Stimulated activated CD4-positive, alpha-beta T cell treated with anti-CD3 and anti-CD28 coated beads, Interleukin-12 subunit alpha, Interleukin-12 subunit beta, amount 100 ng/mL, for 48 hours (primary cell): ENCODE measurements around the gene MCM3AP.
"Not testable (repeated sequence)": the region's sequence is repeated elsewhere in the genome, so short reads cannot be mapped to it uniquely, and the experiment has no call there.

Experiments
- DNase-seq, 3 donors: peaks; one replicate each; pipeline ENCODE4 v3.0.0-alpha.2; 2020; ENCODE audit warnings: low read depth in 2 of 3, low spot score in 1 of 3

The MCM3AP gene

DNA sequence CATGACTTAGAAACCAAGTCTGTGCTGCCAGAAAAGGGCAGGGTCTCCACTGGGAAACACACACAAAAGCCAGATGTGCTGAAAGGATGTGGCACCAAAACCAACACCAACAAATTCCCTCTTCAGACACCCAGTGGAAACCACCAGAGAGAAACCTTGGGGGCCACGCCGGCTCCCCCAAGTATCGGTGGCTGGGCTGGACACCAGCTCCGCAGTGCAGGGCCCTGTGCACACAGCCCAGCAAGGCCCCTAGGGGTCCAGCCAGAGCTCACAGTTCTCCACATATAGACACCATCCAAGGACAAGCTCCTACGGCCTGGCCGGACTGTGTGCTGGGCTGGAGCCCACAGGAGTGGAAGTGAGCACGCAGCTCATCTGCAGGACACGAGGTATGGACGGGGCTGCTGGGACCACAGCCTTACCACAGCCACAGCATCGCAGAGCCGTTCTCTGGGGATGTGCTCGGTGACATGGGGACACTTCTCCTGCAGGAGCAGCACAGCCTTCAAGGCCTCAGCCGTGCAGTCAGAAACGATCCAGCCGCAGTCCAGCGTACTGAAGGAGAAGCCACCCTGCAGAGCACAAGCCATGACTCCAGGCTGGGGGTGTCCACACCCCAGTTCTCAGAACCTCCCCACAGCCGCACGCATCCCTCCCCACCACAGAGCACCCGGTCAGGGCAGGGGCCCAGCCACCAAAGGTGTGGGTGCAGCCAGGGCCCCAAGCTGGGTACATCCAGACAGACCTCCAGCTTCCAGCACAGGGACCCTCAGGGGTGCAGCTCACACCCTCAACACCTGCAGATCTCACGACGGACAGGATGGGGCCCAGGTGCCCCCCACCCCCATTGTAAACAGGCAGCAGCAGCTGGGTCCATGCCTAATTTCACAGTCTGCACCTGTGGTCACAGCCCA lies 78.1 kb downstream of the MCM3AP start:
- no peak for DNase-seq

DNA sequence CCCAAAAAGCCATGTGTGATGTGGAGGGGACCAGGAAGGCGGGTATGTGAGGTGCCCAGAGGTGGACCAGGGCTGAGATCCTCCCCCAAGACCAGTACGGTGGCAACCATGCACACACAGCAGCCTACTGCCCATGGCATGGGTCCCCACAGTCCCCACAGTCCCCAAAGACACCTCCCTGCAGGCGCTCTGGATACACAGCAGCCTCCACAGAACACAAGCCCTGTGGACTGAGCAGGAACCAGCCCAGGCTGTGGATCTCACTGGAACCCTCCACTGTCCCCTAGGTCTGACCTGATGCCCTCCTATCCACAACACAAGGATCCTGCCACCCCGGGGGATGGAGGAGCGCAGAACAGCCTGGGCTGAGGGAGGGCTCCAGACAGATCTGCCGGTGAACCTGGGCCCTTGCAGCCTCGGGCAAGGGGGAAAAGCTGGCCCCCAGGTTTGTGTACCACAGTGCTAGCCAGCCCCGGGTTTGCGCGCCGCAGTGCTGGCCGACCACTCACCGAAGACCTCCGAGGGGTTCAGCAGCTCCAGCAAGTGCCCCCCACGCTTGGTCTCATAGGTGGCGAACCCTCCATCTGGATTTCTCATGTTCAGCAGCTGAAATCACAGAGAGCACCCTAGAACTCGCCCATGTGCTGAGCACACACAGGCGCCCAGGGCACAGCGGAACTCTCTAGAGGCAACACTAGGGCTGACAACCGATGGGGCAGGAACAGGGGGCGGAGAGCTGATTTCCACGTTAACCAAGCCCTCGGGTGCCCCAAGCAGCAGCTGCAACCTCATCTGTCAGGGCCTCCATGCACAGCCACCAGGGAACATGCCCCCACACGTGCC lies 79.0 kb downstream of the MCM3AP start:
- DNase-seq, result no peak

DNA sequence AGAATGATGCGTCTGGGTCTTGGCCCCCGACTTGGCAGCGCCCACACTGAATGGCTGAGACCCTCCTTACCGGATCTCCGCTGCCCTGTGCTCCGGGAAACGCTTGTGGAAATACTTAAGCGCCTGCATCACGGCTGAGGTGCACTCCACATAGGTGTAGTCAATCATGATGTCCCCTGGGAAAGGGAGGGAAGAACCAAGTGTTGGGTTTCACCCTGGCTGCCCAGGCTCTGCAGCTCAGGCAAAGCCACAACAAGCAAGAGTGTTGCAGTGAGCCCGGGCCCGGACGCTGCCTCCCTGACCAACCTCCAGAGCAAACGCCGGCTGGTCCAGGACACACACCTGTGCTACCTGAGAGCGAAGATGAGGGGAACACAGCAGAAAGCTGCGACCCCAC lies 79.6 kb downstream of the MCM3AP start:
- DNase-seq, result no peak

DNA sequence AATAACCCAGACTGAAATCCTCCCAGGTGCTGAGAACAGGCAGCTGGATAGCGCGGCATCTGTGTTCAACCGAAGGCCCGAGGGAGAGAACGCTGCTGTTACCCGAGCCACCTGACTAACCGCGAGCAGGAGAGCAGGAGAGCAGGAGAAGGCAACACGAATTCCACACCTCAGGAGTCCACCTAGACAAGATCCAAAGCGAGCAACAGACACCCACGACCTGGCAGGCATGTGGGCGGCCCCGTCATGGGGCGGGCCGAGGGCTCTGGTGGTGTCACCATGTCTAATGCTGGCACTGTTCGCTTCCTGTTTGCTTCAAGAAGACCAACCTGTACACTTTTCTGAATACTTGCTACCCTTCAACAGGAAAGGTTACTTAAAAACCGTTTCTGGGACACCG lies 80.2 kb downstream of the MCM3AP start:
- no peak for DNase-seq

DNA sequence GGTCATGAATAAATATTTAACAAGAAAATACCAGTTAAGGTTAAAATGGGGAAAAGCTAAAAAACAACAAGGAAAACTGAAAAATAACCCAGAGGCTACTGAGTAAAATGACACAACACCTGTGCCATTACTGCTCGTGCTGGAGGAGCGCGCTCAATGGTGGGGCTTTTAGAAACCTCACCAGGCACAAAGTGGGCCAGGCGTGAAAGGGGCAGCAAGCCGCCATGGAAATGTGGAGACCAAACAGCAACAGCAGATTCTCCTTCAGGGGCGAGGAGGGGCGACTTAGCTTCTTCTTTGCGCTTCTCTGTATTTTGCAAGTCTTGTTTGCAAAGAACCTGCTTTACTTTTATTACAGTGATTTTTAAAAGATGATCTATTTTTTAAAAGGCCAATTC lies 82.2 kb downstream of the MCM3AP start:
- DNase-seq, result no peak

DNA sequence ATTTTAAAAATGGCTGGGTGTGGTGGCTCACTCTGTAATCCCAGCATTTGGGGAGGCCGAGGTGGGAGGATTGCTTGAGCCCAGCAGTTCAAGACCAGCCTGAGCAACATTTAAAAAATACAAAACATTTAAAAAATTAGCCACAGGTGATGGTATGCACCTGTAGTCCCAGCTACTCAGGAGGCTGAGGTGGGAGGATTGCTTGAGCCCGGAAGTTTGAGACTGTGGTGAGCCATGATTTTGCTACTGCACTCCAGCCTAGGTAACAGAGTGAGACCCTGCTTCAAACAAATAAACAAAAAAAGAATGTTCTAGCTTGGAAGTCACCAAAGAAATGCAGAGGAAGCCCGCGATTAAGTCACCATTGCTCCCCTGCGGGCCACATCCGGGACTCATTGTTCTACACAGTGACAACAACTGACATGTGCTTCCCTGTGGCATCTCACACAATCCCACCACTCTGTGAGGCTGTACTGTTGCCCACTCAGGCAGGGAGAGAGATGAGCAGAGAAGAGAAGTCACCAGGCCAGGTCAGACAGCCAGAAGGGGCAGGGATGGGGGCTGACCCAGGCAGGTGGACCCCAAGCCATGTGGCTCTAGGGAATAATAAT lies 82.7 kb downstream of the MCM3AP start:
- DNase-seq, result no peak

DNA sequence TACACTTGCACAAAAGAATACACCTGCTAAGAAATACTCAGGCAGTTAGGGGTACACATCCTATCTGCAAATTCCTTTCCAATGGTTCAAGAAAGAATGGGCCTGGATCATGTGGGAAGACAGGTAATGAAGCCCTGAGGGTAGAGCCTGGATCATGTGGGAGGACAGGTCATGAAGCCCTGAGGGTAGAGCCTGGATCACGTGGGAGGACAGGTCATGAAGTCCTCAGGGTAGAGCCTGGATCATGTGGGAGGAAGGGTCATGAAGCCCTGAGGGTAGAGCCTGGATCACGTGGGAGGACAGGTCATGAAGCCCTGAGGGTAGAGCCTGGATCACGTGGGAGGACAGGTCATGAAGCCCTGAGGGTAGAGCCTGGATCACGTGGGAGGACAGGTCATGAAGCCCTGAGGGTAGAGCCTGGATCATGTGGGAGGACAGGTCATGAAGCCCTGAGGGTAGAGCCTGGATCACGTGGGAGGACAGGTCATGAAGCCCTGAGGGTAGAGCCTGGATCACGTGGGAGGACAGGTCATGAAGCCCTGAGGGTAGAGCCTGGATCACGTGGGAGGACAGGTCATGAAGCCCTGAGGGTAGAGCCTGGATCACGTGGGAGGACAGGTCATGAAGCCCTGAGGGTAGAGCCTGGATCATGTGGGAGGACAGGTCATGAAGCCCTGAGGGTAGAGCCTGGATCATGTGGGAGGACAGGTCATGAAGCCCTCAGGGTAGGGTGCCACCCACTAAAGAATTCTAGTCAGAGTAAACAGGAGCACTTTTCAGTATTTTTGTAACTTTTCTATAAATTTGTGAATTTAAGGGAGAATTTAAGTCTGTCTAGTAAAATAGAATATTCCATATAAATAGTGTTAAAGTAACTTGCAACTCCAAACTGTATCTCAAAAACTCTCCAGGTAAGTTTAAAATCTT lies 84.3 kb downstream of the MCM3AP start:
- not testable (repeated sequence) for DNase-seq

DNA sequence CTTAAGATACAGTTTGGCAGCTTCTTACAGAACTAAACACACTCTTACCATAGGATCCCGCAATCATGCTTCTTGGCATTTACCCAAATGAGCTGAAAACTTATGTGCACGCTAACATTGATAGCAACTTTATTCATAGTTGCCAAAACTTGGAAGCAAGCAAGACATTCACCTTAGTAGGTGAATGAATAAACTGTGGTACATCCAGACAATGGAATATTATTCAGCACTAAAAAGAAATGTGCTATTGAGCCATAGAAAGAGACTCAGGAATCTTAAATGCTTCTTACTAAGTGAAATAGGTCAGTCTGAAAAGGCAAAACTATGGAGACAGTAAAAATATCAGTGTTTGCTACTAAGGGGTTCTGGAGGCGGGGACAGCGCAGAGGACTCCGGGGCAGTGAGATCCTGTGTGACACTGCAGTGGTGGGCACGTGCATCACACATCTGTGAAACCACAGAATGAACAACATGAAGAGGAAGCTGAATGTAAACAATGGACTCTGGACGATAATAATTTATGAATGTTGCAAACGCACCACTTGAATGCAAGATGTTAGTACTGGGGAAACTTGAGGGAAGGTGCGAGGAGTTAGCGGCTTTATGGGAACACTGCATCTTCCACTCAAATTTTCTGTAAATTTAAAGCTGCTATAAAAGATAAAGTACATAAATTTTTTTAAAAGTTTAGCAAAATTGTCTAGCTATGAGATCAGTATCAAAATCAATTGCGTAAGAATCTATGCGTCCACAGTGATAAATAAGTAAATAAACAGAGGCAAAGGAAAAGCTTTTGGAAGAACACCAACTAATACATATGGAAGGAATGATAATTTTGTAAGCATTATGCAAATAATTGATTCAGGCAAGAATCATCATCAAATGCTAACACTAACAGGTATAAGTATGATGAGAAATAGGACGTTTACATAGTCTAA lies 85.7 kb downstream of the MCM3AP start:
- DNase-seq, result no peak

DNA sequence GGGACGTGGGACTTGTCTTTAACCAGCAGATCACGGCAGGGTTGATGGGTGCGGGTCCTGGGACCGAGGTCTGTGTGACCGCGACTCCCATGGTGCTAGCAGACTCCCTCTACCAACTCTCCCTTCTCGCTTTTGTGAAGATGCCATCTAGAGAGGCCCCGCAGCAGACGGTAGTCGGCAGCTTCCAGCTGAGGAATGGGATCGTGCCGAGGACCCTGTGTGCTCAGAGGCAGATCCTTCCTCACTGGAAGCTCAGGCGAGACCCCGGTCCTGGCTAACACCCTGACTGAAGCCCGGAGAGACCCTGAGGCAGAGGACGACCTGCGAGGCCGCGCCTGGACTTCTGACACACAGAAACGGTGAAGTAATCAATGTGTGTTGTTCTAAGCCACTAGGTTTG lies 88.7 kb downstream of the MCM3AP start:
- no peak for DNase-seq

DNA sequence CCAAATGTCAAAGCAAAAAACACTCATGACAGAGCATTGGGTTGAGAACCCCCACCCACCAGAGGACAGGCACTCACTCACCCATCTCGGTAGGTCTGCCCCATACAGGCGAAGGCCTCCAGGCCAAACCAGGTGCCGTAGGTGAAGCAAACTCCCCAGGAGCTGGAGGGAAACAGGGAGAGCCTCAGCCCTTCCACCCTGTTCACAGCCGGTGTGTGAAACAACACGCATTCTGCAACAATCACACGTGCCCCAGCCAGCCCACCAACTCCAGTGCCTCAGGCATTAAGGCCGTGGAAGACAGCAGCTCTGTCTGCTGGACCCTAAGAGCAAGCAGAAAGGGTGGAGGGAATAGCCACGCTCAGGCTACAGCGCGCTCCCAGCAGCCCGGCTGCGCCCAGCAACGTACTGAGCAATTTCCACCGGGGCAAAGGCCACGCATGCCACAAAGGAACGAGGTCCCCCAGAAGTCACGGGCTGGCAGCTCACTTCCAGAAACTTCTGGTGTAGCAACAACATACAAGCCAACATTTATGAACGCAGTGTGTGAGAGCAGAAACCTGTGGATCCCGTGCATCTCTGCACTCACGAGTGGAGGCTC lies 89.7 kb downstream of the MCM3AP start:
- DNase-seq, result no peak

DNA sequence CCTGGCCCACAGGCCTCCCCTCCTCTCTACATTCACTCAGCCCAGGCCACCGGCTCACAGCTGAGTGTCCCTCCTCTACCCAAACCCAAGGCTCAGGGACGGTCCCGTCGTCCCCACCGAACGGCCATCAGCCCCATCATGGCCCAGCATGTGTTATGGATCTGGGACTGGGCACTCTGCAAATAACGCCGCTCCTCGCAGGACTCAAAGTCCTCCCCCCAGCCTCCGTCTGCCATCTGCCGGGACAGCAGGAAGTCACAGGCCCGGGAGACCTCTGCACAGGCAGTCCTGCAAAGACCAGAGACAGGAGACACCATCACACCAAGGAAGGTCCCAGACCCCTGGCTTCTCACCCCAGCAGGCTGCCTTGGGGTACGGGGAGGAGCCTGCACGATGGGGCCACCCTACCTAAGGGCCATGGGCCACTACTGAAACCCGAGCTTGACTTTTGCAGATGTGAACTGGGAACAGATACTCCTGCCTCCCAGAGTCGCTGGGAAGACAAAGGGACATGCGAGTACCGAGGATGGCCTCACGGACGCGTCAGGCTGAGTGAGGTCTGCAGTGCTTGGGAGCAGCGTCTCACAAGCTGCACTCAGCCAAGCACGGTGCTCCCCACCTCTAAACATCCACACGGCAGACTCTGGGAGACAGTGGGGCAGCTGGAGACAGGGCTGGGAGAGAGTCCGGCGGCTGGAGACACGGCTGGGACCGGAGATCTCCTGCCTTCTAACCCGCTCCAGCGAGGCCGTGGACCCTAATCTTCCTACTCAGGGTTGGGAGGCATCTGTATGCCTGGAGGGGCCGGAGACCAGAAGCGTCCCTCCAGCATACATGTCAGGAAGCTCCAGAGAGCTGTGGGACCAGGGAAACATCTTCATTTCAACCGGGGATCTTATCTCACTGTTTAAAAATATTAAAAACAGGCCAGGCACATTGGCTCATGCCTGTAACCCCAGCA lies 90.8 kb downstream of the MCM3AP start:
- DNase-seq, result no peak

DNA sequence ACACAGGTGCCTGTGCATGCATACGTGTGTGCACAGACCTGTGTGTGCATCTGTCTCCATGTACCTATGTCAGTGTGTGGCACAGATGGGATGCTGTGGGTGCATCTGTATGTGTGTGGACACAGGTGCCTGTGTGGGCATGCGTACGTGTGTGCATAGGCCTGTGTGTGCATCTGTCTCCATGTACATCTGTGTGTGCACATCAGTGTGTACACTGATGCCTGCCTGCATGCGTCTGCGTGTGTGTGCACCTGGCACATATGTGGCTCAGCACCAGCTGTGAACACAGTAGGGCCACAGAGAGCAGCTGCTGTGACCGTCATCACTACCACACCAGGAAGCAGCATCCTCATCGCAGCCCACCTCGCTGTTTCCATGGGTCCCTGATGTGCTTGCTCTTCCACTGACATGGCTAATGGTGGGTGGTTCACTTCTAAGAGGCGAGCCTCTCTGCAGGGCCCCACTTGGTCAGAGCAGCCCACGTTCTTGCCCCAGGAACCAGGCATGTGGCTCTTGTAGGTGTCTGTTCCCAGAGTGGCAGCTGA lies 91.5 kb downstream of the MCM3AP start:
- no peak for DNase-seq

DNA sequence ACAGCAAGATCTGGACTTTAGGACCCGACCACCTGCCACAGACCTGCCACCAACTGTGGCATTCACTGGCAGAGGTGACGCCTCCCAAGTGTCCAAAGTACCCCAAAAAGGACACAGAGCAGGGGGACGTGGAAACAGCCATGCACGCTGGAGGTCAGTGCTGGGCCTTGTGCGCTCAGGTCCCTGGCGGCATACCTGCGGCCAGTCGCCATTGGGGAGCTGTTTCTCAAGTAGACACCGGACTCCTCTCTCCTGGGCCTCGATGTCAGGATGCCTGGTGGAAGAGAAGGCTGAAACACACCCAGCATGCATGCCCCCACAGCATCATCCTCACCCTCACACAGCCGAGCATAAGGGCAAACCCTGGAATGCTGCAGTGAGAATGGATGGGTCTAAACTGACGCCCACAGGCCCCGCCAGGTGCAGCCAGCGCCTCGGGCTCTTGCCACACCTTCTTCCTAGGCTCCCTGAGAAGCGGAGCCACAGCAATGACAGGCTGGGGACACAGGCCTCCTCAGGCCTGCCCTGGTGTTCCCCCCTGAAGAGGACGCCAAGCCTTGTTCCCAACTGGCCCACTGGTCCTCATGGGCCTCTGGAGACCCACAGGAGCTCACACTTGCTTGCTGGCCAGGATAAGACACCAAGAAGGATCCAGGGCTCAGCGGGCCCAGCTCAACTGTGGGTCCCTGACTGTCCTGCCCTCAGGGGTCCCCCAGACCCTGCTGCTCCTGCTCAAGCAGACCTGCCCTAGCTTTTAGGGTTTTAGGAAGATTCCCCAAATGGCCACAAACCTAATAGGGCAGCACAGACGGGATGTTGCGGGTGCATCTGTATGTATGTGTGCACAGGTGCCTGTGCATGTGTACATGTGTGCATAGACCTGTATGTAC lies 93.5 kb downstream of the MCM3AP start:
- no peak for DNase-seq

DNA sequence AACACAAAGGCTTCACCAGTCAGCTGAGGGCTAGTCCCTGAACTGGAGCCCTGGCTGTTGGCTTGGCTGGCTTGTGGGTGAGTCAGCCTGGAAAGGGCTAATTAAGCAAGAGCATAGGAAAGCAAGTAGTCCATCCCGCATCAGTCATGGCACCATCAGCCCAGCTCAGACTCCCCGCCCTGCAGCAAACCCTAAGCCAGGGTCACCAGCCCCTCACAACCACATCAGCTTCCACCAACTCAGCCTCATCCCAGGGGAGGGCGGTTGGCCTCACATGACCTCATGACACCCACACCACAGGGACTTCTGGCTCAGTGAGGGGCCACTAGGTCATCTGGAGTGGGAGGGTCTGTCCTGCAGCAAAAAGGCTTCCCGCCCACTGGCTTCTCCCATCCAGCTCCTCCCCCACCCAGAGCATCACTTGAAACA lies 94.1 kb downstream of the MCM3AP start:
- DNase-seq, result no peak

DNA sequence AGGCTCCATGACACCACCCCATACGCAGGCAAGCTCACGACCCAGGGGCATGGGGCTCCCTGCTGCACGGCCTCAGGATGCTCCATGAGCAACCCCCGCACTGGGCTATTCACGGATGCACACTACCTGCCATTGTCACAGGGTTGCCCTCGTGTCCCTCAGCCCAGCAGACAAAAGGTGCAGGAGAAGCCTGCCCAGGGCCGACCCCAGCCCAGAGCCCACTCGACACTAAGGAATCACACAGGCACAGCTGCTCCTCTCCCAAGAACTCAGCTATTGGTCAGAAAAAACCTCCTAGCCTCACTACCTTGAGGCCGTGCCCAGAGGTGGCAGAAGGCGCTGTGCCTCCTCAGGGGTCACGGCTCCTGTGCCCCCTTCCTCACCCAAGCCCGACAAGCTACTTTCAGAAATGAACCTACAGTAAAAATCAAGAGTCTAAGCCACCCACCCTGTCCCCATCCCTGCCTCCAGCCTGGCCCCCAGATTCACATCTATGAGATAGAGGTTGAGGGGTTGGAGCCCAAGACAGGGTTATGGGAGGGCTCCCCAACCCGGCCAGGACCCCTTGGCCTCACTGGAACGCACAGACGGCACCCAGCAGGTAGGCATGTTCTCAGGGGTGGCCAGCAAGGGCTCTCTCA lies 94.8 kb downstream of the MCM3AP start:
- no peak for DNase-seq

DNA sequence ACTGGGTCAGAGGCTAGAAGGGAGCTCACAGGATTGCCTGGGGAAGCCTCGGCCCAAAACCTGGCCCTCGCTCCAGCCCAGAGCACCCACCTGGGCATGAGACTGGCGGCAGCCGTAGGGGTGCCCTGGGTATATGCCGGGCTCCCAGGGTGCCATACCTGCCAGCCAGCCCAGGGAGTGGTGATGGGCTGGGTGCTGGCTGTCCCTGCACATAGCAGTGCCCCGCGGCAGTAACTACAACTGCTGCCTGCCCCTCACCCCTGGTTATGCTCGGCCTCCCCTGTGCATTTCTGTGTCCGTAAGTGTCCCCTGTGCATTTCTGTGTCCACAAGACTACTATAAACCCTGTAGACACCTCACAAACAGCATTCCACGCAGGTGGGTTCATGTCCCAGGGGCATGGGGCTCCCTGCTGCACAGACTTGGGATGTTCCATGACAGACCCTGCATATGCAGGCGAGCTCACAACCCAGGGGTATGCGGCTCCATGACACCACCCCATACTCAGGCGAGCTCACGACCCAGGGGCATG lies 95.4 kb downstream of the MCM3AP start:
- no peak for DNase-seq
